H1 (cell line): ENCODE results near the gene PRPF31. TPM values are rescaled to one million over a fixed set of nuclear protein-coding genes. Genes with fewer than 3 reads are reported as not detected.

Experiments
- BACH1 ChIP-seq: IDR thresholded peaks from 2 replicates; pipeline ENCODE4 v1.6.1; 2012; ENCODE audit warnings: low read length, improper control_type of control experiment
- BCL11A ChIP-seq, 2 experiments: IDR thresholded peaks; one replicate each; pipeline ENCODE4 v1.6.1; 2011; ENCODE audit warnings: low read depth in 2 of 2, low read length in 2 of 2, mild to moderate bottlenecking in 2 of 2
- BRCA1 ChIP-seq: IDR thresholded peaks from 2 replicates; pipeline ENCODE4 v1.6.1; 2012; ENCODE audit warnings: low read depth, low read length, improper control_type of control experiment
- CBX8 ChIP-seq: fragments of 300-800, 300-1000 bp; sonication (generic); IDR thresholded peaks from 2 replicates; pipeline ENCODE4 v1.7.1; 2016; ENCODE audit warnings: low read depth, low read length, borderline replicate concordance
- CEBPB ChIP-seq: IDR thresholded peaks from 2 replicates; pipeline ENCODE4 v1.6.1; 2012; ENCODE audit warnings: low read depth, low read length
- CHD2 ChIP-seq: IDR thresholded peaks from 2 replicates; pipeline ENCODE4 v1.6.1; 2012; ENCODE audit warnings: low read length, improper control_type of control experiment
- EGR1 ChIP-seq: IDR thresholded peaks from 2 replicates; pipeline ENCODE4 v1.6.1; 2011; ENCODE audit warnings: low read depth, low read length, borderline replicate concordance
- GABPA ChIP-seq: IDR thresholded peaks from 2 replicates; pipeline ENCODE4 v1.6.1; 2011; ENCODE audit warnings: mild to moderate bottlenecking, low read length, moderate library complexity, borderline replicate concordance; ENCODE audit not compliant: insufficient read depth
- HDAC6 ChIP-seq: IDR thresholded peaks from one replicate; pipeline ENCODE4 v1.7.1; 2012; ENCODE audit warnings: low read depth, mild to moderate bottlenecking, inconsistent platforms, low read length, moderate library complexity
- KDM4A ChIP-seq: IDR thresholded peaks from one replicate; pipeline ENCODE4 v1.7.1; 2012; ENCODE audit warnings: low read depth, mild to moderate bottlenecking, moderate library complexity, low read length, inconsistent platforms; ENCODE audit not compliant: severe bottlenecking
- KDM5A ChIP-seq: fragments of 200-600 bp; IDR thresholded peaks from 2 replicates; pipeline ENCODE4 v1.7.1; 2012; ENCODE audit warnings: mild to moderate bottlenecking, low read length, inconsistent platforms, mixed read lengths
- NANOG ChIP-seq: IDR thresholded peaks from 2 replicates; pipeline ENCODE4 v1.6.1; 2011; ENCODE audit warnings: low read length, low read depth, mild to moderate bottlenecking, inconsistent platforms; ENCODE audit not compliant: insufficient read depth, poor library complexity, severe bottlenecking
- PHF8 ChIP-seq: fragments of 200-600 bp; sonication (generic); conservative IDR thresholded peaks from 2 replicates; pipeline ENCODE4 v1.7.1; 2012; ENCODE audit warnings: low read depth, mild to moderate bottlenecking, inconsistent platforms, low read length, moderate library complexity
- POLR2AphosphoS5 ChIP-seq: IDR thresholded peaks from 2 replicates; pipeline ENCODE4 v1.6.1; 2011; ENCODE audit warnings: low read depth, low read length
- RBBP5 ChIP-seq: IDR thresholded peaks from 2 replicates; pipeline ENCODE4 v1.7.1; 2012; ENCODE audit warnings: low read depth, mild to moderate bottlenecking, inconsistent platforms, low read length, moderate library complexity, borderline replicate concordance
- RFX5 ChIP-seq: IDR thresholded peaks from 2 replicates; pipeline ENCODE4 v1.6.1; 2011; ENCODE audit warnings: low read depth, low read length, improper control_type of control experiment, borderline replicate concordance
- SIN3A ChIP-seq, 2 experiments: IDR thresholded peaks in 1 of 2; conservative IDR thresholded peaks in 1 of 2; 2 replicates each; pipeline ENCODE4 v1.6.1; 2011 to 2012; ENCODE audit warnings: low read length in 2 of 2, improper control_type of control experiment in 1 of 2, low read depth in 1 of 2, mild to moderate bottlenecking in 1 of 2
- SIRT6 ChIP-seq: IDR thresholded peaks from one replicate; pipeline ENCODE4 v1.7.1; 2012; ENCODE audit warnings: low read length, inconsistent platforms
- SRF ChIP-seq: IDR thresholded peaks from 2 replicates; pipeline ENCODE4 v1.6.1; 2011; ENCODE audit warnings: mild to moderate bottlenecking, low read depth, low read length, moderate library complexity
- YY1 ChIP-seq: IDR thresholded peaks from 2 replicates; pipeline ENCODE4 v1.6.1; 2011; ENCODE audit warnings: low read depth, mild to moderate bottlenecking, low read length
- ZNF274 ChIP-seq: IDR thresholded peaks from 2 replicates; pipeline ENCODE4 v1.7.0; 2012; ENCODE audit warnings: low read length, borderline replicate concordance; ENCODE audit errors: extremely low read depth
- polyA plus RNA-seq, 7 experiments: library from polyadenylated mRNA; depleted of rRNA in 3 of 7; stranded (reverse) in 5 of 7; unstranded in 2 of 7; fragments of >200 nt in 5 of 7; fragments of 200-250 nt in 2 of 7; gene quantifications; 1 replicate in 5 of 7; 2 replicates in 1 of 7; 4 replicates in 1 of 7; pipeline versions ENCODE4 v1.2.1 to v1.2.3, GENCODE V29; 2011 to 2013; ENCODE audit warnings: missing spikeins in 2 of 7, mixed read lengths in 2 of 7
- total RNA-seq: library from RNA; stranded (reverse); fragmentation: NEBNext Ultra II Directional; extraction: Animal tissue kit (Norgen Biotek cat#: 25700); gene quantifications from 2 replicates; pipeline ENCODE4 v1.2.1, GENCODE V29; 2021
- TF ChIP-seq, protein P1 (sequence below): IDR thresholded peaks from 2 replicates; pipeline ENCODE4 v1.6.1; 2011; ENCODE audit warnings: low read length, improper control_type of control experiment
- TF ChIP-seq, protein P2 (sequence below): IDR thresholded peaks from 2 replicates; pipeline ENCODE4 v1.6.1; 2012; ENCODE audit warnings: inconsistent platforms

Gene PRPF31
- total and polyA plus RNA-seq, 2 of the 8 experiments (the other 6 are each of a cell fraction or from before 2014, with no cell fraction given): 51.1 to 97.4 TPM

- TF ChIP-seq CHD2 (0 out of 2 replicates have a peak, but pooled peaks have one; percentile 8), RFX5 (no peak), NANOG (no peak), CBX8 (no peak), SRF (no peak), BACH1 (no peak), KDM4A (no peak), SIN3A (conservative IDR thresholded peaks at IDR 0.05 in 1 of 2, IDR thresholded peaks at IDR 0.05 in 1 of 2; ENCODE audit: low read depth in 1 of 2, low read length in 2 of 2) (0 out of 4 replicates have a peak, but pooled peaks of 1 of the 2 experiments have one; percentile 29), ZNF274 (no peak), HDAC6 (no peak), CEBPB (no peak), SIRT6 (no peak), POLR2AphosphoS5 (no peak), EGR1 (no peak), BRCA1 (no peak), YY1 (no peak), RBBP5 (no peak), BCL11A (IDR thresholded peaks at IDR 0.05; ENCODE audit: low read depth in 2 of 2, low read length in 2 of 2) (no peak), KDM5A (no peak), PHF8 (no peak), GABPA (peak; percentile 6; the same call in 1 of the 2 replicates)
- TF ChIP-seq, protein P1, sequence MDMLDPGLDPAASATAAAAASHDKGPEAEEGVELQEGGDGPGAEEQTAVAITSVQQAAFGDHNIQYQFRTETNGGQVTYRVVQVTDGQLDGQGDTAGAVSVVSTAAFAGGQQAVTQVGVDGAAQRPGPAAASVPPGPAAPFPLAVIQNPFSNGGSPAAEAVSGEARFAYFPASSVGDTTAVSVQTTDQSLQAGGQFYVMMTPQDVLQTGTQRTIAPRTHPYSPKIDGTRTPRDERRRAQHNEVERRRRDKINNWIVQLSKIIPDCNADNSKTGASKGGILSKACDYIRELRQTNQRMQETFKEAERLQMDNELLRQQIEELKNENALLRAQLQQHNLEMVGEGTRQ: peak; percentile 30; the same call in 1 of the 2 replicates
- TF ChIP-seq, protein P2, sequence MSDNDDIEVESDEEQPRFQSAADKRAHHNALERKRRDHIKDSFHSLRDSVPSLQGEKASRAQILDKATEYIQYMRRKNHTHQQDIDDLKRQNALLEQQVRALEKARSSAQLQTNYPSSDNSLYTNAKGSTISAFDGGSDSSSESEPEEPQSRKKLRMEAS: 0 out of 2 replicates have a peak, but pooled peaks have one; percentile 27
Observed at GRCh38 chr19:54172471-54173358, 57.2 kb downstream of the PRPF31 start, which contains the start of gene TMC4 (continued).
